Smooth muscle cell (in vitro differentiated cells): ENCODE measurements around the gene PDGFA. TPM values are rescaled to one million over a fixed set of nuclear protein-coding genes. Genes with fewer than 3 reads are reported as not detected.

Experiments
- DNase-seq: peaks from one replicate; lab custom pipeline; 2025; ENCODE audit not compliant: unreplicated experiment; lab: John Stamatoyannopoulos, UW
- H2AFZ ChIP-seq: fragments of 200-600 bp; sonication (generic); 2 replicates; pipeline ENCODE4 v1.6.0; 2016; ENCODE audit warnings: antibody characterized with exemption, low read depth, mild to moderate bottlenecking
- H3F3A ChIP-seq: fragments of 200-600 bp; sonication (generic); 2 replicates; pipeline ENCODE4 v1.6.0; 2017; ENCODE audit warnings: antibody characterized with exemption, low read depth
- H3K27ac ChIP-seq: fragments of 200-600 bp; sonication (generic); 2 replicates; pipeline ENCODE4 v1.5.1; 2016; ENCODE audit warnings: low read depth, mild to moderate bottlenecking
- H3K27me3 ChIP-seq: fragments of 200-600 bp; sonication (generic); 2 replicates; pipeline ENCODE4 v1.6.1; 2016; ENCODE audit warnings: low read depth, mild to moderate bottlenecking
- H3K36me3 ChIP-seq: fragments of 200-600 bp; sonication (generic); 2 replicates; pipeline ENCODE4 v1.5.1; 2016; ENCODE audit warnings: low read depth
- H3K4me1 ChIP-seq: fragments of 200-600 bp; sonication (generic); 2 replicates; pipeline ENCODE4 v1.5.1; 2016; ENCODE audit warnings: low read depth
- H3K4me2 ChIP-seq: fragments of 200-600 bp; sonication (generic); 2 replicates; pipeline ENCODE4 v1.6.0; 2016; ENCODE audit warnings: mild to moderate bottlenecking
- H3K4me3 ChIP-seq: fragments of 200-600 bp; sonication (generic); 2 replicates; pipeline ENCODE4 v1.5.1; 2016; ENCODE audit warnings: mild to moderate bottlenecking
- H3K79me2 ChIP-seq: fragments of 200-600 bp; sonication (generic); 2 replicates; pipeline ENCODE4 v1.6.0; 2016; ENCODE audit warnings: low read depth, mild to moderate bottlenecking
- H3K9ac ChIP-seq: fragments of 200-600 bp; sonication (generic); 2 replicates; pipeline ENCODE4 v1.6.0; 2016; ENCODE audit warnings: low read depth
- H3K9me3 ChIP-seq: fragments of 200-600 bp; sonication (generic); replicated peaks from 2 replicates; pipeline ENCODE4 v1.5.1; 2016; ENCODE audit warnings: low read depth
- H4K20me1 ChIP-seq: fragments of 200-600 bp; sonication (generic); 2 replicates; pipeline ENCODE4 v1.6.0; 2016; ENCODE audit warnings: low read depth
- WGBS: methylation state at CpG from one replicate; pipeline ENCODE4 v1.1.7; 2016; ENCODE audit warnings: low lambda C conversion rate; 5-methylcytosine and 5-hydroxymethylcytosine counted together
- polyA plus RNA-seq: library from polyadenylated mRNA; unstranded; fragments of >200 nt; fragmentation: Nextera tagmentation; extraction: Ambion mirVana; gene quantifications from 2 replicates; pipeline ENCODE4 v1.2.1, GENCODE V29; 2016
- total RNA-seq: library from RNA; depleted of rRNA; stranded (reverse); fragments of >200 nt; gene quantifications from 2 replicates; pipeline ENCODE4 v1.2.3, GENCODE V29; 2014
- TF ChIP-seq, protein P1 (sequence below): fragments of 200-600 bp; sonication (generic); IDR thresholded peaks from 2 replicates; pipeline ENCODE4 v1.5.1; 2017; ENCODE audit warnings: borderline replicate concordance, mild to moderate bottlenecking, antibody characterized with exemption; ENCODE audit not compliant: insufficient read depth, poor library complexity, severe bottlenecking

The PDGFA gene
- total and polyA plus RNA-seq, 2 experiments from 2014 or later = 32.0 to 68.1 TPM

DNA sequence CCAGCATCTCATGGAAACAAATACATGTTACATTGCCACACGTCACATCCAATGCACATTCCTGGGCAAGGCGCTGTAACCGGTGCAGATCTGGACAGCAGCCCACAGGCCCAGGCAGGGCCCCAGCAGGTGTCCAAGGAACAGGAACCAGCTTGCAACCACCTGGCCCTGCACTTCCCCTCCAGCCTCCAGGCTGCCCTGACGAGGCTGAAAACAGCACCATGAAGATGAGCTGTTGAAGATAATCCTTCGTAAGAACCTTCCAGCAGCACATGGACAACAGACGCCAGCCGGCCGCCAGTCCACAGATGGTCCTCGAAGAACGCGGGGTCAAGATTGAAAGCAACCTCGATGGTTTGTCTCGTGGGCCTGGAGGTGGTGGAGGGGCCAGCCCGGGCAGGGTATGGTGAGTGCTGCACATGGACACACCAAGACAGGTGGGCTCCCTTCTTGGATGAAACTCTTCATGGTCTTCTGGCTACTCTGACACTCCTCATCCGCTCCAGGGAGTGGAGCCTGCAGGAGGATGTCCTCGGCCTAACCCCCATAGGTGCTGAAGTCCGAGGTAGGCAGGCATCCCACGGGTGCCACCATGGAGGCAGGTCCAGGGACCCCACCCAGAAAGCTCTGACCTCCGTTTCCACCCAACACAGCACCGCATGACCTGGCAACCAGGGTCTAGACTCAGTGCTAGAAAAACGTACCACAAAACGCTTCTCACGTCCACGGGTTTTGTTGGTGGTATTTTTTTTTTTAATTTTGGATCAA lies 22.9 kb downstream of the PDGFA start:
- Histone ChIP-seq H3K79me2 (no peaks in the 10 kb centered on the region), H3K4me3 (no peak overlapping the region), H2AFZ (no peak overlapping the region), H3K27me3 (no peaks in the 10 kb centered on the region), H3K4me1 (no peaks in the 10 kb centered on the region), H3K9me3 (no peaks in the 10 kb centered on the region), H3K9ac (no peak overlapping the region), H4K20me1 (peaks cover 56% of the 10 kb centered on the region), H3F3A (peaks cover 15% of the 10 kb centered on the region), H3K27ac (no peak overlapping the region), H3K36me3 (peaks cover 10% of the 10 kb centered on the region), H3K4me2 (no peak overlapping the region)
- WGBS = 92% methylated on average over 24 of the region's 24 CpGs
- no peak for DNase-seq
- TF ChIP-seq, protein P1, sequence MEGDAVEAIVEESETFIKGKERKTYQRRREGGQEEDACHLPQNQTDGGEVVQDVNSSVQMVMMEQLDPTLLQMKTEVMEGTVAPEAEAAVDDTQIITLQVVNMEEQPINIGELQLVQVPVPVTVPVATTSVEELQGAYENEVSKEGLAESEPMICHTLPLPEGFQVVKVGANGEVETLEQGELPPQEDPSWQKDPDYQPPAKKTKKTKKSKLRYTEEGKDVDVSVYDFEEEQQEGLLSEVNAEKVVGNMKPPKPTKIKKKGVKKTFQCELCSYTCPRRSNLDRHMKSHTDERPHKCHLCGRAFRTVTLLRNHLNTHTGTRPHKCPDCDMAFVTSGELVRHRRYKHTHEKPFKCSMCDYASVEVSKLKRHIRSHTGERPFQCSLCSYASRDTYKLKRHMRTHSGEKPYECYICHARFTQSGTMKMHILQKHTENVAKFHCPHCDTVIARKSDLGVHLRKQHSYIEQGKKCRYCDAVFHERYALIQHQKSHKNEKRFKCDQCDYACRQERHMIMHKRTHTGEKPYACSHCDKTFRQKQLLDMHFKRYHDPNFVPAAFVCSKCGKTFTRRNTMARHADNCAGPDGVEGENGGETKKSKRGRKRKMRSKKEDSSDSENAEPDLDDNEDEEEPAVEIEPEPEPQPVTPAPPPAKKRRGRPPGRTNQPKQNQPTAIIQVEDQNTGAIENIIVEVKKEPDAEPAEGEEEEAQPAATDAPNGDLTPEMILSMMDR = no peak

DNA sequence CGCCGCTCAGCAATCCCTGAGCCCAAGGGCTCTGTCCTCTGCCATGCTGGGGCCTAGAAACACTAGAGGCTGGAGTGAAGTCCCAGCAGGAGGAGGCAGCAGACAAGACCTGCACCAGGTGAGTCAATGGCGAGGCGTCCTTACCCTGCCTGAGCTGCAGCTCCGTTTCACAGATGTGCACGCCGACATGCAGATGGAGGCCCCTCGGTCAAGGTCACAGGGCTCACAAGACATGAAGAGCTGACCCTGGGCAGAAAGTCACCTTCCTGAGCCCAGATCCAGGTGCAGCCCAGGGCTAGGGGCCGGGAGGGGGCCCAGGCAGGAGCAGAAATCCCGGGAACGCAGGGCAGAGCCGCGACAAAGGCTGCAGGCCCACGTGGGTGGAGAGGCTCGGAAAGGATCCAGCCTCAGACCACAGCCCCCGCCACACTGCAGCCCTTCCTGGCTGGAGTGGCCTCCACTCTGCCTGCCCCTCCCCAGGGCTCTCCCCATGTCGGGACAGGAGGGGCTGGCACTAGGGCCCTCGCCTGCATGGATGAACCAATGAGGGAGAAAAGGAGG lies 23.8 kb downstream of the PDGFA start:
- Histone ChIP-seq H3K4me1 (no peaks in the 10 kb centered on the region), H3K79me2 (no peaks in the 10 kb centered on the region), H3K4me3 (no peak overlapping the region), H3K4me2 (no peak overlapping the region), H3K27me3 (no peaks in the 10 kb centered on the region), H3K9ac (no peak overlapping the region), H3K27ac (no peak overlapping the region), H3F3A (peaks cover 6% of the 10 kb centered on the region), H4K20me1 (peaks cover 48% of the 10 kb centered on the region), H2AFZ (no peak overlapping the region), H3K36me3 (peaks cover 10% of the 10 kb centered on the region), H3K9me3 (no peaks in the 10 kb centered on the region)
- TF ChIP-seq, protein P1 = no peak
- WGBS = 84% methylated on average over 18 of the region's 18 CpGs
- no peak for DNase-seq

GRCh38 chr7:495326-495725 lies 24.3 kb downstream of the PDGFA start:
- no peaks in the 10 kb centered on the region for H3K4me1 ChIP-seq
- no peak overlapping the region for H3K9ac ChIP-seq
- H3K27me3 ChIP-seq = no peaks in the 10 kb centered on the region
- no peak for DNase-seq
- no peak overlapping the region for H2AFZ ChIP-seq
- TF ChIP-seq, protein P1 = no peak
- peaks cover 42% of the 10 kb centered on the region for H4K20me1 ChIP-seq
- H3K9me3 ChIP-seq = no peaks in the 10 kb centered on the region
- no peak overlapping the region for H3K4me3 ChIP-seq
- over 99% methylated on average over 9 of the region's 9 CpGs for WGBS
- no peak overlapping the region for H3K27ac ChIP-seq
- no peaks in the 10 kb centered on the region for H3K79me2 ChIP-seq
- peaks cover 5% of the 10 kb centered on the region for H3F3A ChIP-seq
- no peak overlapping the region for H3K4me2 ChIP-seq
- peaks cover 10% of the 10 kb centered on the region for H3K36me3 ChIP-seq

GRCh38 chr7:494906-495305 lies 24.7 kb downstream of the PDGFA start:
- WGBS = 97% methylated on average over 5 of the region's 6 CpGs

More at GRCh38 chr7:494906-495305, 24.7 kb downstream of the PDGFA start:
- TF ChIP-seq, protein P1 = no peak
- Histone ChIP-seq H3F3A (peaks cover 5% of the 10 kb centered on the region), H3K9ac (no peak overlapping the region), H3K4me3 (no peak overlapping the region), H3K9me3 (no peaks in the 10 kb centered on the region), H3K79me2 (no peaks in the 10 kb centered on the region), H4K20me1 (peaks cover 38% of the 10 kb centered on the region), H2AFZ (no peak overlapping the region), H3K36me3 (peaks cover 10% of the 10 kb centered on the region), H3K4me1 (no peaks in the 10 kb centered on the region), H3K27me3 (no peaks in the 10 kb centered on the region), H3K27ac (no peak overlapping the region), H3K4me2 (no peak overlapping the region)
- DNase-seq = no peak
